ENCODE measurements around the gene KSR2. TPM values are rescaled to one million over a fixed set of nuclear protein-coding genes. Genes with fewer than 3 reads are reported as not detected.

The KSR2 gene
- total RNA-seq, 1 donor from 2014 or later = 2.0 TPM

DNA sequence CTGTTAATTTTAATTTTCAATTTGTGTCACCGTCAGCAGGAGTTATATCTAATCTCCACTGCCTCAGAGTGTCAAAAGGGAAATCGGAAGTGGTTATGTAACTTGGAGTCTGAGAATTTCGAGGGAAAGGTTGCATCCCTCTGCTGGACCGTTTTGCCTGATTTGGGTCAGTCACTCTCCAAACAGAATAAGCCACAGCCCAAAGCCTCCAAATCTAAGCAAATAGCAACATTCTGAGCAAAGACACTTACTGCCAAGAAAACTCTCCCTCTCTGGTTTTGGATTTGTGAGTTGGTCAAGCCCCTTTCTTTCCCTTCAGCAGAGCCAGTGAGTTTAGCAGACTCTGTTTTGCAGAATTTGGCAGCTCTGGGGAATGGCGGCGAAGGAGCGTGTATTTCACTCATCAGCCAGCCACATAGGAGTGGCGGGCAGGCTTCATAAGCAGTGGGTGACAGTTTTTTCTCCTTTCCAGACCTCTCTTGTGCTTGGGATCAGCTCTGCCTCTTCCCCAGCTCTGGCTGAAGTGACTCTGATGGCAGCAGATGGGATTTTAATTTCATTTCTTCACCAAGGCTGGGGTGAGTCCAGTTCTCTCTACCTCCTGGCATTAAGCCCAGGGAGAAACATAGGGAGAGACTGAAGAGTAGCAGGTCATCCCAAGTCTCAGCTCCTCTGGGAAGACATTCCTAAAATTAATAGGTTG, 388.6 kb downstream of the KSR2 start:
- H3K4me1 Mint-ChIP-seq (ENCODE audit: unreplicated experiment) = peaks cover 8% of the 10 kb centered on the region

GRCh38 chr12:117577122-117577657, 391.6 kb downstream of the KSR2 start:
- no peak overlapping the region for H3K4me3 Mint-ChIP-seq
- peaks cover 5% of the 10 kb centered on the region for H3K36me3 Mint-ChIP-seq
- H3K9me3 Mint-ChIP-seq = no peaks in the 10 kb centered on the region
- peaks cover 17% of the 10 kb centered on the region for H3K27me3 Mint-ChIP-seq
- peak overlapping the region; percentile 15 for H3K27ac Mint-ChIP-seq
- peaks cover under 1% of the 10 kb centered on the region for H3K4me1 Mint-ChIP-seq (ENCODE audit: unreplicated experiment)
- TF ChIP-seq, protein P1, sequence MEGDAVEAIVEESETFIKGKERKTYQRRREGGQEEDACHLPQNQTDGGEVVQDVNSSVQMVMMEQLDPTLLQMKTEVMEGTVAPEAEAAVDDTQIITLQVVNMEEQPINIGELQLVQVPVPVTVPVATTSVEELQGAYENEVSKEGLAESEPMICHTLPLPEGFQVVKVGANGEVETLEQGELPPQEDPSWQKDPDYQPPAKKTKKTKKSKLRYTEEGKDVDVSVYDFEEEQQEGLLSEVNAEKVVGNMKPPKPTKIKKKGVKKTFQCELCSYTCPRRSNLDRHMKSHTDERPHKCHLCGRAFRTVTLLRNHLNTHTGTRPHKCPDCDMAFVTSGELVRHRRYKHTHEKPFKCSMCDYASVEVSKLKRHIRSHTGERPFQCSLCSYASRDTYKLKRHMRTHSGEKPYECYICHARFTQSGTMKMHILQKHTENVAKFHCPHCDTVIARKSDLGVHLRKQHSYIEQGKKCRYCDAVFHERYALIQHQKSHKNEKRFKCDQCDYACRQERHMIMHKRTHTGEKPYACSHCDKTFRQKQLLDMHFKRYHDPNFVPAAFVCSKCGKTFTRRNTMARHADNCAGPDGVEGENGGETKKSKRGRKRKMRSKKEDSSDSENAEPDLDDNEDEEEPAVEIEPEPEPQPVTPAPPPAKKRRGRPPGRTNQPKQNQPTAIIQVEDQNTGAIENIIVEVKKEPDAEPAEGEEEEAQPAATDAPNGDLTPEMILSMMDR (conservative IDR thresholded peaks at IDR 0.05) = no peak
- DNase-seq (ENCODE audit: extremely low spot score, unreplicated experiment) = no peak

More for the DNA sequence above, 388.6 kb downstream of the KSR2 start:
- no peak for DNase-seq (ENCODE audit: extremely low spot score, unreplicated experiment)
- TF ChIP-seq, protein P1 (conservative IDR thresholded peaks at IDR 0.05) = no peak
- no peak overlapping the region for H3K4me3 Mint-ChIP-seq
- H3K27me3 Mint-ChIP-seq = peaks cover 31% of the 10 kb centered on the region
- no peak overlapping the region for H3K27ac Mint-ChIP-seq
- peaks cover 5% of the 10 kb centered on the region for H3K36me3 Mint-ChIP-seq
- no peaks in the 10 kb centered on the region for H3K9me3 Mint-ChIP-seq

DNA sequence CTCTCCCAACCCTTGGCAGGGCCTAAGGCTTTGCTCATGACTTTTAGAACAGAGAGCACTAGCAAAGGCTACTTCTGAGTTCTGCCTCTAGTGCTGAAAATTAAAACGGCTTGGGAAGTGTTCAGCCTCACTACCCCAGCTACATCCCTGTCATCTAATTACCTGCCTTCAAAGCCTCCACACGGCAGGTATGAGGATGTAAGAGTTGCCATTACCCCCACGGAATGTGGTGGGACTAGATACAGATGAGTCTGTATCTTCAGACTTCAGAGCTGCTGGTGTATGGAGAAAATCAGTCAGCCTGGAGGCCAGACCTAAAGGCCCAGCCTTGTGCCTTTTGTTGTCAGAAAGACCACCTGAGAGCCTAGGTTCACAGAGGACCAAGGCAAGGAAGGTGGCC, 392.7 kb downstream of the KSR2 start:
- Mint-ChIP-seq H3K27ac (no peak overlapping the region), H3K4me1 (ENCODE audit: unreplicated experiment) (peaks cover 5% of the 10 kb centered on the region), H3K9me3 (no peaks in the 10 kb centered on the region), H3K4me3 (no peak overlapping the region), H3K36me3 (peaks cover 5% of the 10 kb centered on the region), H3K27me3 (peaks cover 19% of the 10 kb centered on the region)
- DNase-seq (ENCODE audit: extremely low spot score, unreplicated experiment) = no peak
- TF ChIP-seq, protein P1 (conservative IDR thresholded peaks at IDR 0.05) = no peak

DNA sequence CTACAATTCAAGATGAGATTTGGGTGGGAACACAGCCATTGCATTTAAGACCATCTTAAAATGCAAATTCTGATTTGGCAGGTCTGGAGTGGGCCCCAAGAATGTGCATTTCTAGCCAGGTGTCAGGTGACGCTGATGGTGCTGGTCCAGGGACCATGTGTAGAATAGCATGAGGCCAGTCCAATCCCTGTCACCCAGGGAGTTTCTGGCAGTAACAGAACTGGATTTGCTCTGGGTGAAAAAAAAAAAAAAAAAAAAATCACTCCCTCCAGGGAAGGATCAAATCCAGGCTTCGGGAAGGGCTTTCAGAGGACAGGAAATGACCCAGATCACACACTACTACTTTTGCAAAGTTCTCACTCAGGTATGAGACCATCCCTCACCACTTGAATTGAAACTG, 394.1 kb downstream of the KSR2 start:
- Mint-ChIP-seq H3K4me1 (ENCODE audit: unreplicated experiment) (peaks cover 5% of the 10 kb centered on the region), H3K27me3 (peaks cover 19% of the 10 kb centered on the region), H3K27ac (no peak overlapping the region), H3K9me3 (no peaks in the 10 kb centered on the region), H3K36me3 (peaks cover 5% of the 10 kb centered on the region), H3K4me3 (no peak overlapping the region)
- TF ChIP-seq, protein P1 (conservative IDR thresholded peaks at IDR 0.05) = no peak
- DNase-seq (ENCODE audit: extremely low spot score, unreplicated experiment) = no peak

GRCh38 chr12:117572755-117573154, 396.0 kb downstream of the KSR2 start:
- TF ChIP-seq, protein P1 (conservative IDR thresholded peaks at IDR 0.05) = no peak
- Mint-ChIP-seq H3K4me3 (no peak overlapping the region), H3K36me3 (peaks cover 5% of the 10 kb centered on the region), H3K9me3 (no peaks in the 10 kb centered on the region), H3K4me1 (ENCODE audit: unreplicated experiment) (peaks cover 7% of the 10 kb centered on the region), H3K27me3 (peaks cover 18% of the 10 kb centered on the region), H3K27ac (no peak overlapping the region)
- no peak for DNase-seq (ENCODE audit: extremely low spot score, unreplicated experiment)

Measured in type B pancreatic cell (in vitro differentiated cells).